Panc1 (cell line): ENCODE data around the gene RBCK1. TPM values are rescaled to one million over a fixed set of nuclear protein-coding genes. Genes with fewer than 3 reads are reported as not detected.
"Not testable (repeated sequence)": the region's sequence is repeated elsewhere in the genome, so short reads cannot be mapped to it uniquely, and the experiment has no call there.

Experiments
- ATAC-seq: fragments of 200-7000 bp; cut with Tn5 transposase; 2 replicates; pipeline ENCODE4 v1.9.1; 2020; ENCODE audit warnings: mild to moderate bottlenecking, moderate library complexity
- BruUV-seq: library from RNA; stranded (reverse); fragments of 400-500 nt; replicated peaks from 2 replicates; lab custom pipeline; 2021; lab: Mats Ljungman, UMichigan
- CTCF ChIA-PET: fragments of 300-600 bp; sonication (Branson Sonifier 250); formaldehyde crosslinking; loops from one replicate; lab custom pipeline; 2022; ENCODE audit warnings: antibody characterized with exemption; lab: Charles Lee
- POLR2A ChIA-PET: fragments of 300-600 bp; sonication (Branson Sonifier 250); formaldehyde crosslinking; loops from one replicate; lab custom pipeline; 2022; ENCODE audit warnings: antibody characterized with exemption; lab: Charles Lee
- DNase-seq: peaks from one replicate; pipeline ENCODE4 v3.0.0-alpha.2; 2010; ENCODE audit warnings: low read depth, low spot score
- H3K27ac ChIP-seq: 2 replicates; pipeline ENCODE4 v1.5.1; 2011; ENCODE audit warnings: mild to moderate bottlenecking, low read length, inconsistent platforms
- H3K27me3 ChIP-seq: fragments of 200-500 bp; sonication (Bioruptor generic); 2 replicates; pipeline ENCODE4 v1.6.0; 2014; ENCODE audit warnings: low read length, inconsistent platforms; ENCODE audit not compliant: control insufficient read depth, insufficient read depth
- H3K36me3 ChIP-seq: fragments of 200-500 bp; sonication (Bioruptor generic); 2 replicates; pipeline ENCODE4 v1.5.1; 2014; ENCODE audit warnings: inconsistent platforms, mild to moderate bottlenecking, low read length, moderate library complexity; ENCODE audit not compliant: control insufficient read depth, insufficient read depth
- H3K4me1 ChIP-seq: 2 replicates; pipeline ENCODE4 v1.5.1; 2011; ENCODE audit warnings: inconsistent platforms, mild to moderate bottlenecking, low read length, moderate library complexity; ENCODE audit not compliant: control insufficient read depth, insufficient read depth
- H3K4me3 ChIP-seq, 2 experiments: 2 replicates each; pipeline ENCODE4 v1.5.1; 2011 to 2012; ENCODE audit warnings: low read depth in 2 of 2, low read length in 2 of 2, mild to moderate bottlenecking in 2 of 2, inconsistent platforms in 1 of 2, moderate library complexity in 1 of 2
- H3K9me3 ChIP-seq: fragments of 200-500 bp; sonication (Bioruptor generic); 2 replicates; pipeline ENCODE4 v1.5.1; 2014; ENCODE audit warnings: low read depth, mild to moderate bottlenecking, inconsistent platforms, low read length, moderate library complexity; ENCODE audit not compliant: control insufficient read depth, insufficient read depth
- CTCF ChIP-seq: fragments of 450-650 bp; IDR thresholded peaks from 2 replicates; pipeline ENCODE4 v1.5.1; 2017; ENCODE audit warnings: mild to moderate bottlenecking
- POLR2AphosphoS5 ChIP-seq: IDR thresholded peaks from 2 replicates; pipeline ENCODE4 v1.6.1; 2012; ENCODE audit warnings: mild to moderate bottlenecking, low read depth, low read length, moderate library complexity
- REST ChIP-seq, 2 experiments: IDR thresholded peaks; 2 replicates each; pipeline ENCODE4 v1.6.1; 2011 to 2012; ENCODE audit warnings: low read depth in 2 of 2, control low read depth in 1 of 2, low read length in 1 of 2, mild to moderate bottlenecking in 1 of 2, moderate library complexity in 1 of 2; ENCODE audit not compliant: insufficient read depth in 1 of 2
- SIN3A ChIP-seq: IDR thresholded peaks from 2 replicates; pipeline ENCODE4 v1.6.1; 2012; ENCODE audit warnings: low read depth, mild to moderate bottlenecking, low read length, moderate library complexity, borderline replicate concordance; ENCODE audit not compliant: insufficient read depth
- TCF7L2 ChIP-seq: IDR thresholded peaks from 2 replicates; pipeline ENCODE4 v1.6.1; 2011; ENCODE audit warnings: mild to moderate bottlenecking, low read depth, low read length, inconsistent platforms
- in situ Hi-C: cut with HindIII; loops from 2 replicates; pipeline ENCODE4 v1.10.0; 2016; ENCODE audit warnings: low sequenced_read_pairs, low pct_unique_long_range_greater_than_20kb
- intact Hi-C: fragments of 100-400 bp; cut with micrococcal nuclease; formaldehyde crosslinking; loops from one replicate; pipeline ENCODE4 v1.10.0; 2022; ENCODE audit not compliant: unreplicated experiment
- total RNA-seq: library from RNA; stranded (reverse); gene quantifications from one replicate; pipeline ENCODE4 v1.2.1, GENCODE V29; 2021; ENCODE audit not compliant: unreplicated experiment

RBCK1 gene
- total RNA-seq, 1 experiment from 2014 or later: 97.1 TPM

GRCh38 chr20:445514-446336 lies 37.6 kb downstream of the RBCK1 start:
- no TSS peak for BruUV-seq
- Histone ChIP-seq H3K4me1 (peaks cover 3% of the 10 kb centered on the region; the same call in 1 of the 2 replicates), H3K4me3 (no peak overlapping the region), H3K27ac (no peak overlapping the region), H3K27me3 (no peaks in the 10 kb centered on the region), H3K36me3 (peaks cover 13% of the 10 kb centered on the region), H3K9me3 (no peaks in the 10 kb centered on the region)
- ATAC-seq (peak; percentile 38; the same call in 1 of the 2 replicates), DNase-seq (no peak)
- ChIA-PET POLR2A (no interaction called here), CTCF (no interaction called here)
- in situ Hi-C loops: no loop called here
- no peak for TF ChIP-seq SIN3A
- no peak for TF ChIP-seq TCF7L2
- no peak for TF ChIP-seq REST (IDR thresholded peaks at IDR 0.05; ENCODE audit: insufficient read depth in 1 of 2, low read depth in 2 of 2, low read length in 1 of 2)
- TF ChIP-seq POLR2AphosphoS5: no peak
- TF ChIP-seq CTCF: no peak
- intact Hi-C loops: no loop called here

- H3K27ac ChIP-seq, H3K4me1 ChIP-seq, intact Hi-C loops, H3K36me3 ChIP-seq, BruUV-seq, CTCF ChIA-PET, POLR2A ChIA-PET, DNase-seq, H3K27me3 ChIP-seq, H3K9me3 ChIP-seq, in situ Hi-C loops, ATAC-seq, H3K4me3 ChIP-seq: not testable (repeated sequence)
Observed at GRCh38 chr20:452021-452420, 43.9 kb downstream of the RBCK1 start.

- POLR2A ChIA-PET: no interaction called here
- Histone ChIP-seq H3K36me3 (no peaks in the 10 kb centered on the region), H3K4me1 (peaks cover 3% of the 10 kb centered on the region), H3K27ac (no peak overlapping the region), H3K4me3 (no peak overlapping the region), H3K27me3 (no peaks in the 10 kb centered on the region), H3K9me3 (no peaks in the 10 kb centered on the region)
- no peak for TF ChIP-seq POLR2AphosphoS5
- no peak for TF ChIP-seq CTCF
- no peak for TF ChIP-seq REST (IDR thresholded peaks at IDR 0.05; ENCODE audit: insufficient read depth in 1 of 2, low read depth in 2 of 2, low read length in 1 of 2)
- no peak for TF ChIP-seq TCF7L2
- TF ChIP-seq SIN3A: no peak
- ATAC-seq (no peak), DNase-seq (no peak)
- in situ Hi-C loops: no loop called here
- intact Hi-C loops: no loop called here
- no TSS peak for BruUV-seq
- CTCF ChIA-PET: interaction anchor here (0.5 kb wide), 1 partner anchor 48 kb away, joined by 3 read pairs; no protein-coding TSS in a partner anchor
Observed at GRCh38 chr20:454951-455350, 46.9 kb downstream of the RBCK1 start.
